Left ventricle myocardium inferior (tissue), 1 donor: ENCODE data around the gene LSAMP. TPM values are rescaled to one million over a fixed set of nuclear protein-coding genes. Genes with fewer than 3 reads are reported as not detected.

Experiments
- DNase-seq: peaks from one replicate; pipeline ENCODE4 v3.0.0-alpha.2; 2020
- H3K27ac ChIP-seq: fragments of 200-600 bp; replicated peaks from 2 replicates; pipeline ENCODE4 v1.8.0; 2021
- H3K27me3 ChIP-seq: fragments of 200-600 bp; 2 replicates; pipeline ENCODE4 v1.8.0; 2021; ENCODE audit warnings: low read depth
- H3K36me3 ChIP-seq: fragments of 200-600 bp; 2 replicates; pipeline ENCODE4 v1.8.0; 2021
- H3K4me1 ChIP-seq: fragments of 200-600 bp; 2 replicates; pipeline ENCODE4 v1.8.0; 2021
- H3K4me3 ChIP-seq: fragments of 200-600 bp; 2 replicates; pipeline ENCODE4 v1.8.0; 2021; ENCODE audit warnings: mild to moderate bottlenecking, moderate library complexity
- H3K9me3 ChIP-seq: fragments of 200-600 bp; replicated peaks from 2 replicates; pipeline ENCODE4 v1.8.0; 2021
- intact Hi-C: fragments of 100-400 bp; cut with micrococcal nuclease; formaldehyde crosslinking; loops from one replicate; pipeline ENCODE4 v1.11.0; 2022
- total RNA-seq: library from RNA; stranded (reverse); fragmentation: NEBNext Ultra II Directional; extraction: Animal tissue kit (Norgen Biotek cat#: 25700); gene quantifications from one replicate; pipeline ENCODE4 v1.2.1, GENCODE V29; 2021
- TF ChIP-seq, protein P1 (sequence below): fragments of 200-600 bp; IDR thresholded peaks from 2 replicates; pipeline ENCODE4 v1.8.0; 2021; ENCODE audit warnings: antibody characterized with exemption, mild to moderate bottlenecking, borderline replicate concordance
- donor health status: DM: no; HTN: yes; CAD: no; lungs with severe emphysema.

Gene LSAMP
- total RNA-seq, 1 donor from 2014 or later = 1.2 TPM

DNA sequence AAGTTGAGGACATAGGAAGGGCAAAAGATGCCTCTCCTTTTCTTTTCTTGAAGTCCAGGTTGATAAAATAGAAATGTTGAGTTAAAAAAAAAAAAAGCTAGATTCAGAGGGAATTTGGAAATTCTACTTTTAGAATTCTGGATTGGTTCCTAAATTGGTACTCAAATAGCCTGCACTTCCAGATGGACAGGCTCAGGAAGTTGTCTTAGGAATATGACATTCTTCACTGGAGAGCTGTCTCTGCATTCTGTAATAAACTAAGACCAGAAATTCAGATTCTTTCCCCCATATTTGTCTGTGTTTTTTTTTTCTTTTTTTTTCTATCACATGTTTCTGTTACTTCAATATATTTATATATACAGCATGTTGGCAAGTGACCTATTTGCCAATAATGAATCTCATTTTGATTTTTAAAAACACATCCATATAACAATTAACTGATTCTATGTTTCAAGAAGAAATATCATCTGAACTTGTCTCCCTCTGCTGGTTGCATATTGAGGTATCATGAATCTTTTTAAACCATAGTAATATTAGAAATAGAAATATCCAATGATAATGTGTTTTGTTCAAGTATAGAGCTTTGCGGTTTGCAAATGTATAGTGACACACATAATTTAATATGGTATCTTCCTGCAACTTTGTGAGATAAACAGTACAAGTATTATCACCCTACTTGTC is 8.5 kb upstream of the LSAMP start:
- Histone ChIP-seq H3K4me3 (no peak overlapping the region), H3K9me3 (no peaks in the 10 kb centered on the region), H3K36me3 (no peaks in the 10 kb centered on the region), H3K4me1 (no peaks in the 10 kb centered on the region), H3K27me3 (no peaks in the 10 kb centered on the region), H3K27ac (no peak overlapping the region)
- no peak for DNase-seq
- TF ChIP-seq, protein P1, sequence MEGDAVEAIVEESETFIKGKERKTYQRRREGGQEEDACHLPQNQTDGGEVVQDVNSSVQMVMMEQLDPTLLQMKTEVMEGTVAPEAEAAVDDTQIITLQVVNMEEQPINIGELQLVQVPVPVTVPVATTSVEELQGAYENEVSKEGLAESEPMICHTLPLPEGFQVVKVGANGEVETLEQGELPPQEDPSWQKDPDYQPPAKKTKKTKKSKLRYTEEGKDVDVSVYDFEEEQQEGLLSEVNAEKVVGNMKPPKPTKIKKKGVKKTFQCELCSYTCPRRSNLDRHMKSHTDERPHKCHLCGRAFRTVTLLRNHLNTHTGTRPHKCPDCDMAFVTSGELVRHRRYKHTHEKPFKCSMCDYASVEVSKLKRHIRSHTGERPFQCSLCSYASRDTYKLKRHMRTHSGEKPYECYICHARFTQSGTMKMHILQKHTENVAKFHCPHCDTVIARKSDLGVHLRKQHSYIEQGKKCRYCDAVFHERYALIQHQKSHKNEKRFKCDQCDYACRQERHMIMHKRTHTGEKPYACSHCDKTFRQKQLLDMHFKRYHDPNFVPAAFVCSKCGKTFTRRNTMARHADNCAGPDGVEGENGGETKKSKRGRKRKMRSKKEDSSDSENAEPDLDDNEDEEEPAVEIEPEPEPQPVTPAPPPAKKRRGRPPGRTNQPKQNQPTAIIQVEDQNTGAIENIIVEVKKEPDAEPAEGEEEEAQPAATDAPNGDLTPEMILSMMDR = no peak
- intact Hi-C loops = no loop called here

GRCh38 chr3:116449546-116450350 is 4.5 kb upstream of the LSAMP start:
- Histone ChIP-seq H3K4me1 (no peaks in the 10 kb centered on the region), H3K27ac (no peak overlapping the region), H3K27me3 (peaks cover 14% of the 10 kb centered on the region), H3K9me3 (no peaks in the 10 kb centered on the region), H3K4me3 (no peak overlapping the region), H3K36me3 (no peaks in the 10 kb centered on the region)
- TF ChIP-seq, protein P1 = no peak
- DNase-seq = no peak
- intact Hi-C loops = no loop called here

DNA sequence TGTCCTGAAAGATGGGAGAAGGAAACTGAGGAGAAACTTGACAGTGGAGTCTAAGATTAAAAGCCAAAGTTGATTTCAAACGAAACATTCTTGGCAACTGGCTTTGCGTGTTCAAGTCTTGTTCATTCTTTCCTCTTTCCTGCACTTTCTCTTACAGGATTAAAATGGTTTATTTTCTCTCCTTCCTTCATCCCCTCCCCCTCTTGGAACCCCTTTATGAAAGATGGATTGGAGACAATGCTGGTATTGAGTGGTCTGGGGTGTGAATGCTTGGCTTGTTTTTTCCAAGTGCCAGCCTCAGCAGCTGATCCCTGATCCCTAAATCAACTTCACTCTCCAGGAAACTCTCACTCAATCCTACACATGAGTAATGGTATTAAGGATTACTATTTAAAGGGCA is 703 bp upstream of the LSAMP start:
- intact Hi-C loops = no loop called here
- H3K9me3 ChIP-seq = no peaks in the 10 kb centered on the region
- no peaks in the 10 kb centered on the region for H3K4me1 ChIP-seq
- H3K27ac ChIP-seq = no peak overlapping the region
- TF ChIP-seq, protein P1 = no peak
- no peak overlapping the region for H3K4me3 ChIP-seq
- DNase-seq = no peak
- H3K27me3 ChIP-seq = peaks cover 43% of the 10 kb centered on the region
- H3K36me3 ChIP-seq = no peaks in the 10 kb centered on the region

GRCh38 chr3:116444819-116445310 is 422 bp downstream of the LSAMP start:
- Histone ChIP-seq H3K27ac (no peak overlapping the region), H3K4me3 (peak overlapping the region; percentile 56), H3K4me1 (no peaks in the 10 kb centered on the region), H3K9me3 (no peaks in the 10 kb centered on the region), H3K36me3 (no peaks in the 10 kb centered on the region), H3K27me3 (peaks cover 43% of the 10 kb centered on the region)
- TF ChIP-seq, protein P1 = no peak
- intact Hi-C loops = no loop called here
- no peak for DNase-seq

DNA sequence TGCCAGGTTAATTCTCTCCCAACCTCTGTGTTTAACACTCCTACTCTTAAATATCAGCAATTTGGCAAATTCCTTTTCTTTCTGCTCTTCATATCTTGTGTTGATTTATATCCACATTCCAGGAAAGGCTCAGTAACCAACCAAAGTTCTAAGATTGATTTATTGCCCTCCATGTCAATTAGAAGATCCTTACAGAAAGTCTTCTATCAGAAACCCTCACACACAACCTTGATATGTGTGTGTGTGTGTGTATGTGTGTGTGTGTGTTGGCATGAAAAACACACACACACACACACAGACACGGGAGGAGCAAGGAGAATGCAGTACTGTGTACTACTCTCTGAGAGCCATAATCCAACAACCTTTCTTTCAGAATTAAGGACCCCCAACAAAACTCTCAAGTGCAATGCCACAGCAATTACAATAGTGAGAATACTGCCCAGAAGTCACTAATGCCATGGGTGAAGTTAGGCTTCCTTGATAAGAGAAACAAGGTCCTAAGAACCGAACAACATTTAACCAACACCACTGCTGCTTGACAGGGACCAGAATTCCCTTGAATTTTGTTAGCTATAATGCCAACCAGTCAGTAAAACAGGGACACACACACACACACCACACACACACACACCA is 1.1 kb downstream of the LSAMP start:
- Histone ChIP-seq H3K9me3 (no peaks in the 10 kb centered on the region), H3K36me3 (no peaks in the 10 kb centered on the region), H3K4me1 (no peaks in the 10 kb centered on the region), H3K27me3 (peaks cover 43% of the 10 kb centered on the region), H3K4me3 (peak overlapping the region; percentile 56), H3K27ac (no peak overlapping the region)
- no peak for DNase-seq
- TF ChIP-seq, protein P1 = no peak
- intact Hi-C loops = no loop called here
